ENCODE data around the gene INPP5A. TPM values are rescaled to one million over a fixed set of nuclear protein-coding genes. Genes with fewer than 3 reads are reported as not detected.

The INPP5A gene
- total and polyA plus RNA-seq, 9 of the 15 experiments (the other 6 are each of a cell fraction or from before 2014, with no cell fraction given), result 0.66 to 11.6 (median 7.7) TPM

GRCh38 chr10:132697578-132698200 is 160.1 kb downstream of the INPP5A start:
- no peak for TF ChIP-seq ZNF695 (CRISPR knock-in tag; IDR thresholded peaks at IDR 0.05)
- no peak for TF ChIP-seq HES1 (IDR thresholded peaks at IDR 0.05; ENCODE audit: low read depth)
- no peak for TF ChIP-seq POLR3A (IDR thresholded peaks at IDR 0.05; ENCODE audit: borderline replicate concordance, extremely low read depth, insufficient read depth, insufficient read length)
- TF ChIP-seq NCOA2 (IDR thresholded peaks at IDR 0.05; ENCODE audit: partially characterized antibody in 2 of 2), result no peak
- CTCF ChIA-PET (ENCODE audit: low intra/inter-chr PET ratio), result no interaction called here
- intact Hi-C loops (cut with micrococcal nuclease), result no loop called here
- no peak overlapping the region for H3K27ac ChIP-seq (ENCODE audit: extremely low read depth, low read depth, low read length)
- no peaks in the 10 kb centered on the region for H3K79me2 ChIP-seq (ENCODE audit: control insufficient read depth, insufficient read depth, low read length)
- no peak for DNase-seq (ENCODE audit: extremely low read depth in 1 of 4, low spot score in 3 of 4)
- POLR2A ChIA-PET, result interaction anchor here (0.6 to 1.9 kb wide), 2 partner anchors 12 to 208 kb away, joined by 4 read pairs; no protein-coding TSS in a partner anchor
- H4K20me1 ChIP-seq (replicated peaks; ENCODE audit: control insufficient read depth, insufficient read depth, low read length), result no peaks in the 10 kb centered on the region
- H3K36me3 ChIP-seq (ENCODE audit: control insufficient read depth, insufficient read depth, low read length), result no peaks in the 10 kb centered on the region
- H3K4me2 ChIP-seq (ENCODE audit: insufficient read depth, low read length), result no peak overlapping the region
- no peak overlapping the region for H2AFZ ChIP-seq (ENCODE audit: low read depth, low read length)
- no peak overlapping the region for H3K9ac ChIP-seq (ENCODE audit: insufficient read depth in 1 of 2, low read depth in 2 of 2, low read length in 2 of 2)
- in situ Hi-C loops (cut with MboI), result no loop called here
- no peaks in the 10 kb centered on the region for H3K4me1 ChIP-seq (replicated peaks in 1 of 2; ENCODE audit: control insufficient read depth in 2 of 2, insufficient read depth in 2 of 2, low read length in 2 of 2)
- no peaks in the 10 kb centered on the region for H3K9me3 ChIP-seq (replicated peaks; ENCODE audit: control insufficient read depth, insufficient read depth, low read depth, low read length)
- 72% methylated on average over 16 of the region's 21 CpGs for WGBS (ENCODE audit: insufficient coverage, low coverage, missing lambda C conversion rate)
- no peaks in the 10 kb centered on the region for H3K9me1 ChIP-seq (ENCODE audit: control insufficient read depth, insufficient read depth, low read length)
- no peaks in the 10 kb centered on the region for H3K27me3 ChIP-seq (ENCODE audit: control insufficient read depth in 2 of 2, insufficient read depth in 2 of 2, low read length in 2 of 2)
- no TSS peak for BruUV-seq (replicated peaks)
- ATAC-seq, result no peak
- no peak overlapping the region for H3K4me3 ChIP-seq
- FAIRE-seq, result no peak

Data from K562 (cell line).